NT2/D1 (cell line): Measurements from ENCODE around the gene TMEM209.

Source experiments
- SUZ12 ChIP-seq: IDR thresholded peaks from 2 replicates; pipeline ENCODE4 v1.6.1; 2011; ENCODE audit not compliant: insufficient read length, insufficient read depth; ENCODE audit errors: extremely low read depth
- YY1 ChIP-seq: IDR thresholded peaks from 2 replicates; pipeline ENCODE4 v1.6.1; 2011; ENCODE audit not compliant: insufficient read length, insufficient read depth
- ZNF274 ChIP-seq: IDR thresholded peaks from 2 replicates; pipeline ENCODE4 v1.6.1; 2011; ENCODE audit warnings: mild to moderate bottlenecking, low read depth, low read length

- no peak for TF ChIP-seq YY1
- TF ChIP-seq ZNF274: no peak
- no peak for TF ChIP-seq SUZ12
These were observed 24.0 kb downstream of the TMEM209 start for GRCh38 chr7:130181263-130181605.
